ENCODE data around the gene EPG5.
"Not testable (repeated sequence)": the region's sequence is repeated elsewhere in the genome, so short reads cannot be mapped to it uniquely, and the experiment has no call there.

EPG5 gene

DNA sequence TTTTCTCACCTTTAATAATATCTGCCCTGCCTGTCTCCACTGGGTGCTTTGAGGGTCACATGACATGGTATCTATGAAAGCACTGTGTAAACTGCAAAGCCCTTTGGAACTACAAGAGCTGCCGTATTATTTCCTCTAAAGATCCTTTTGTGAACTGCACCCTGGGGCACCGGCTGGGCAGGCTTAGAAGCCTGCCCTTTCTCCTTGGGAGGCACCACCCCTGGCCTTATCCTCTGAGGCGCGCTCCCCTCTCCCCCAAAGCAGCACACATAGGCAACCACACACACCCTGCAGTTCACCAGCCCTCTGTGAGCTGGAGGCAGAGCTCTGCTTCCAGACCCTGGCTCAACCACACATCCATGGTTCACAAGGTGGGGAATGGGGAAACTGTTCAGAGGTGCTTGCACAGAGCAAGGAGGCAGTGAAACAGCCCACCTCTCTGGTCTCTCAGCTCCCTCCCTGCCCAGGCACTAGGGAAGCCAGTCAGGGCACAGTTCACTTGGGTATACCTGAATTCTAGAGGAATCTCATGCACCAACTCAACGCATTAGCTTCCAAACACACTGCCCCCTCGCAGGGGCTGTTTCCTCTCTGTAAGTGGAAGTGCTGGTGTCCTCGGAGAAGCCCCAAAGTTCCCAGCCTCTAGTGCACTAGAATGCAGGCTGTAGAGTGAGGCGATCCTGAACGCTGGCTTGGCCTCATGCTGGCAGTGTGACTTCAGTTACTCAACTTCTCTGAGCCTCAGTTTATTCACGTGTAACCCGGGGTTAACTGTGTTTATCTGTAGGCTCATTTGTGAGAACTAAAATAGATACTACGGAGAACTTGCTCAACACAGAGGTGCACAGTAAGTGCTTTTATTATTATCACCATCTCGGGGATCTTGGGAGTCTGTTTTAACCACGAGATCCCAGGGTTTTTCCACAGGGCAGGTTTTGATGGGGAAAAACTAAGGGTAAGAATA lies 130.6 kb downstream of the EPG5 start:
- no peak for DNase-seq

DNA sequence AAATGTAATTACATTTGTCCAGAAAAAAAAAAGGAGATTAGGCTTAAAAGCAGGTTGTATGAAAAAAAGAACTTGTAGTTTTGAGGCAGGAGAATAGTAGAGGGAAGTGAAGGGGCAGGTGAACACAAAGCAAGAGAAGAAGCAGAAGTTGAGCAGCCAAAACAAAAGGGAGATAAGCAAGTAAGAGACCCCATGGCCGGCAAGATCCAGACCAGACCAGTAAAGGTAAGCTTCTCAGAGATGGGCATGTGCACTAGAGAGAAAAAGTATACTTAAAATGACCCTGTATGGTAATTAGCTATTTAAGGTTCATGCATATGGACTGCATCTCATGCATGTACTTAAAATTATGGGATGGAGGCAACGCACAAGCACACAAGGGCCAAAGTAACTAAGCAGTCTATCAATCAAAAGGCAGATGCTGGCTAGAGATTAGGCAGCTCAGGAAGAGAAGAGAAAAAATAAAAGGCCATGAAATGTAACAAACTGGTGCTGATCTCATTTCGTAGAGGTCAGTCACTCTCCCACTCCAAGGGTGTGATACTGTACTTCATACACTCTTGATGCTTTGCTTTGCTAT lies 132.0 kb downstream of the EPG5 start:
- no peak for DNase-seq

- no peak for DNase-seq
Observed at GRCh38 chr18:45834306-45834705, 132.8 kb downstream of the EPG5 start.

DNA sequence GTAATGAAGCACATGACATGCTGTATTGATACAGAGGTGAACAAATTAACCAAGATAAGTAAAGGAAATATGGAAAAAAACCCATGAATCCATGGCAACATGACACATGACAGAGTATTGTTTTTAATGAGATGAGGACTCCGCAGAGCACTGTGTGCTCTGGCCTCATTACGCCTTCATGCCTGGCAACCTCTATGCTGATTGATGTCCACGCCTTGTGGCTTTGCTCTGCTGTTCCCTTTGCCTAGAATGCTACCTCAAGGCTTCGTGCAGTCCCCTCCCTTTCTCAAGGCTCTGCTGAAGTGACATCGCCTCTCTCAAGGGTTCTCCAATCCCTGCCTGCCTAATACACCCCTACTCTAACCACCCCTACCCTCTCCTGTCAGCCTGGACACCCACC lies 133.3 kb downstream of the EPG5 start:
- DNase-seq = no peak

DNA sequence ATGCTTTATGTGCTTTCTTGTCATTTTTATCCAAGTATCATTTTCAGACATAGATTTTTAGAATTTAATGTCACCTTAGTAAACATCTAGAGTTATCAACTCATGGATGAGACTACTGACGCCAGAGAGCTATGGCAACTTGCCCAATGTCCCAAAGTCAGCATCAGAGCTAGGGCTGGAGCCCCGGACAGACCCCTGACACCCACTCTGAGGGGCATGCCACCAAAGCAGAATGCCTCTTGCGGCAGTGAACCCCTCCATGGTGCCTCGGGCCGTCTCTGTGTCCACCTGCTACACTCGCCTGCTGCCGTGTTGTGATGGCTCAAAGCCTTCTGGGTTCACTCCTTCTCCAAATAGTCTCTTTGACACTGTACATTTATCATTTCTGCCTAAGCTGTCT lies 136.2 kb downstream of the EPG5 start:
- DNase-seq = no peak

GRCh38 chr18:45829855-45830254 lies 137.3 kb downstream of the EPG5 start:
- DNase-seq = no peak

DNA sequence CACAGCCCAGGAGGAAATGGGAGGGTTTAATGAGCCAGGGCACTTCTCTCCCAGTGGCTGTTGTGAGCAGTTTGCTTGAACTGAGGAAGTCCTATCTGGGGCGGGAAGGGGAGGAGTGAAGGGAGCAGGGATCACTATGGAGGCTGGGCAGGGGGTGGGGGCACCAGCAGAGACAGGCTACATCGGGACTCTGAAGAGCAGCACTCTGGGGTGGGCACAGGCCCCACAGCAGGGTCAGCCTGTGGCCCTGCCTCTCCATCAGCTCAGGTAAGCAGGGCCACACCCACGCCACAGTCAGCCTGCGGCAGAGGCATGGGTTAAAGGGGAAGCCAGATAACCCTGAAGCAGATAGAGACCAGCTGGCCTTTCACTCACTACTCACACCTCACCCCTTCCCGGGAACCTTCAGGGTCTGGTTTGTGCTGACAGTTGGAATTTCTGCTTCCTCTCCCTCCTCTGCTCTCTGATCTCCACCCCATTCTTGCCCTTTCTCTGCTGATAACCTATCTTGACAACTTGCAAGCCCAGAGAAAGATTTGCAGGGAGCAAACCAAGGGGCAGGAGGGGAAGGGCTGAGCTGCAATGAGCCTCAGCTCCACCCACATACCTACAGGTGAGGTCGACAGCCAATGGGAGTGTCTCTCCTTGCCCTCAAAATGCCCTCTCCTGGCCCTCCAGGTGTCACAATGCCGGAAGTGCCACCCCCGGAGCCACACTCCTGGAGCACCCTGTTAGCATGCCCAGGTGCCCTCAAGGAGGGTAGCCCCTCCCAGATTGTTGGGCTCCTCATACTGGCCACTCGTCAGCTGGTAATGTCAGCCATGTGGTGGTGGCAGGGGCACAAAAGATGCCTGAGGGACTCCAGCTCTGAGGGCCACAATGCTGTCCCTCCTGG lies 138.0 kb downstream of the EPG5 start:
- no peak for DNase-seq

GRCh38 chr18:45826716-45827115 lies 140.4 kb downstream of the EPG5 start:
- not testable (repeated sequence) for DNase-seq

DNA sequence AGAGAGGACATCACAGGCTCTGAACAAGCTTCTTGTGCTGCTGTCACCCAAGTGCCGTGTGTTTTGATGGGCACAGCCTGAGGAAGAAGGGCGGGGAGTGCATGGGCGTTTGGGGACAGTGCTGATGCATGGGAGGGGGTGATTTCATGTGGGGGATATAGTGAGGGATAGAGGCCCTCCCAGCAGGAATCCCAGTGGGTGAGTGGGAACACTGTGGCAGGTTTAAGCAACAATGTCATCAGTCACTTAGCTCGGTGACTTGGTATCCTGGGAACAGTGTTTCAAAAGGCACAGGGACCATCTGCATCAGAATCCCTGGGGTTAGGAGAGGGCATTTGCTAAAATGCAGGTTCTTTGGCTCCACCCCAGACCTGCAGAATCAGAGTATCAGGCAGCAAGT lies 141.0 kb downstream of the EPG5 start:
- DNase-seq = no peak

GRCh38 chr18:45825258-45826044 lies 141.7 kb downstream of the EPG5 start, which contains the start of gene SIGLEC15:
Gene SIGLEC15 (plus strand): TSS chr18:45825675. CDS start chr18:45825729, 54 bp downstream.
- DNase-seq = no peak

- DNase-seq = no peak
Observed at GRCh38 chr18:45821711-45822110, 145.4 kb downstream of the EPG5 start.

GRCh38 chr18:45821026-45821425 lies 146.1 kb downstream of the EPG5 start:
- no peak for DNase-seq

- no peak for DNase-seq
Observed at GRCh38 chr18:45820106-45820745, 146.9 kb downstream of the EPG5 start.

DNA sequence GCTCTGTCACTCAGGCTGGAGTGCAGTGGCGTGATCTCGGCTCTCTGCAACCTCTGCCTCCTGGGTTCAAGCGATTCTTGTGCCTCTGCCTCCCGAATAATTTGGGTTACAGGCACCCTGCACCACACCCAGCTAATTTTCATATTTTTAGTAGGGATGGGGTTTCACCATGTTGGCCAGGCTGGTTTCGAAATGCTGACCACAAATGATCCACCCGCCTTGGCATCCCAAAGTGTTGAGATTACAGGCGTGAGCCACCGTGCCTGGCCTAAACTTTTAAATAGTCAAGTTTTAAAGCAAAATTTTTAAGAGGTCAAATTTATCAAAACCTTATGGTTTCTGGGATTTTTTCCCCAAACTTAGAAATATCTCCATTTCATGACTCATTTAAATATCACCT lies 148.4 kb downstream of the EPG5 start:
- not testable (repeated sequence) for DNase-seq

DNA sequence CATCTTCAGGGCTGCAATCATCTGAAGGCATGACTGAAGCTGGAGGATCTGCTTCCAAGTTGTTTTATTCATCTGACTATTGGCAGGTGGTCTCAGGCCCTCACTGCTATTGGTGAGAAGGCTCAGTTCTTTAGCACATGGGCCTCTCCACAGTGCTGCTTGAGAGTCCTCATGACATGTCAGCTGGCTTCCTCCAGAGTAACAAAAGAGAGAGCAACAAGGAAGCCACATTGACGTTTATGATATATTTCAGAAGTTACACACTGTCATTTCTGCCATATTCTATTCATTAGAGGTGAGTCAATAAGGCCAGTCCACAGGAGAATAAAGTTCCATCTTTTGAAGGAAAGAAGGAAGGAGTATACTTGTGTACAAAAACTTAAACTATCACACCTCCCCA lies 149.6 kb downstream of the EPG5 start:
- no peak for DNase-seq

- DNase-seq = not testable (repeated sequence)
Observed at GRCh38 chr18:45814733-45815132, 152.4 kb downstream of the EPG5 start.

GRCh38 chr18:45807144-45807543 lies 160.0 kb downstream of the EPG5 start:
- peak; percentile 20 for DNase-seq

DNA sequence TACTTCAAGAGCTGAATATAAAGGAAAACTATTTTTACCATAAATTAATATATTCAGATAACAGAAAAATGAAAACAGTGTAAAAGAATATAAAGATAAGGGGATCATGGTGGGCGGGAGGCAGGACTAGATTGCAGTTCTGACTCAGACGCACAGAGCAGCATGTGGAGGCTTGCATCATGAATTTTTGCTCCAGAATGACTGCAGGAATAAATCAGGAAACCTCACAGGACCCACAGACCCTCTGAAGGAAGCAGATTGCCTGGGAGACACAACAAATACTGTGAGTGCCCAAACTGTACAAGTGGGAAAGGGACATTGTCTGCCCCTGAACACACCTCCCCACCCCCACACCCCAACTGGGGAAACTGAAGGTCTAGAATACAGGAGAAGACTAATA lies 160.9 kb downstream of the EPG5 start:
- DNase-seq = no peak

GRCh38 chr18:45805551-45805950 lies 161.6 kb downstream of the EPG5 start:
- no peak for DNase-seq

DNA sequence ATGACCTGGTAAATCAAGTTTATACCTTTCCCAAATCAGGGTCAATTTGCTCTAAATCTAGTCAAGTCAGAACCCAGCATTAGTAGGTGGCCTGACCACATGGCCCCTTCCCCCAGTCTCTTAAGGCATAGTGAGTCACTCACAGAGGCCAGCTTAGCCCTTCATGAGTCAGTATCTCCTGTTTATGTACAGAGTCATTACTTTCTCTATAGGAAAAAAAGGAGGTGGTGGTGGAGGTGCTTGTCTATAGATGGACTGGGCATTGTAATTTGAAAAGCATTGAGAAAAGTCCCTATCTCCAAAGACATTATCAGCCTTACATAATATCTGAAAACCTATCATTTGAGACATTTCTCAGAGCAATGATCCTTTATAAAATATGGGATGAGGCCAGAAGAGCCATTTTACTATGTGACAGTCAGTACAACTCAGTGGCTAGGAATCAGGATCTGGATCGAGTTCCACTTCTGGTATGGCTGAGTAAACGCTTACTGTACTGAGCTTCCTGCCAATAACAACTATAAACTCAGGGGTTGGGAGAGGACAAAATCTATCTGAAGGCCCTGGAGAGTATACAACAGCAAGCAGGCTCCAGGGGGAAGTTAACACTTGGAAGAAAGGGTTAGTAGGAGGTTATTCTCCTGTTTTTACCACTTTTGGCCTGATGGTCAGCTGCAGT lies 164.2 kb downstream of the EPG5 start:
- no peak for DNase-seq

- DNase-seq = no peak
Observed at GRCh38 chr18:45801416-45802004, 165.6 kb downstream of the EPG5 start.
